ENCODE measurements around the gene CATSPER1. TPM values are rescaled to one million over a fixed set of nuclear protein-coding genes. Genes with fewer than 3 reads are reported as not detected.
A peak's percentile ranks its signal among the peaks of the same experiment; 100 is the strongest.

The CATSPER1 gene
- total and polyA plus RNA-seq, 2 of the 13 experiments (the other 11 are each of a cell fraction or from before 2014, with no cell fraction given), result 0.17 TPM; not detected in 1

GRCh38 chr11:66022401-66023185 lies 3.7 kb downstream of the CATSPER1 start (continued):
- TF ChIP-seq, protein P1, sequence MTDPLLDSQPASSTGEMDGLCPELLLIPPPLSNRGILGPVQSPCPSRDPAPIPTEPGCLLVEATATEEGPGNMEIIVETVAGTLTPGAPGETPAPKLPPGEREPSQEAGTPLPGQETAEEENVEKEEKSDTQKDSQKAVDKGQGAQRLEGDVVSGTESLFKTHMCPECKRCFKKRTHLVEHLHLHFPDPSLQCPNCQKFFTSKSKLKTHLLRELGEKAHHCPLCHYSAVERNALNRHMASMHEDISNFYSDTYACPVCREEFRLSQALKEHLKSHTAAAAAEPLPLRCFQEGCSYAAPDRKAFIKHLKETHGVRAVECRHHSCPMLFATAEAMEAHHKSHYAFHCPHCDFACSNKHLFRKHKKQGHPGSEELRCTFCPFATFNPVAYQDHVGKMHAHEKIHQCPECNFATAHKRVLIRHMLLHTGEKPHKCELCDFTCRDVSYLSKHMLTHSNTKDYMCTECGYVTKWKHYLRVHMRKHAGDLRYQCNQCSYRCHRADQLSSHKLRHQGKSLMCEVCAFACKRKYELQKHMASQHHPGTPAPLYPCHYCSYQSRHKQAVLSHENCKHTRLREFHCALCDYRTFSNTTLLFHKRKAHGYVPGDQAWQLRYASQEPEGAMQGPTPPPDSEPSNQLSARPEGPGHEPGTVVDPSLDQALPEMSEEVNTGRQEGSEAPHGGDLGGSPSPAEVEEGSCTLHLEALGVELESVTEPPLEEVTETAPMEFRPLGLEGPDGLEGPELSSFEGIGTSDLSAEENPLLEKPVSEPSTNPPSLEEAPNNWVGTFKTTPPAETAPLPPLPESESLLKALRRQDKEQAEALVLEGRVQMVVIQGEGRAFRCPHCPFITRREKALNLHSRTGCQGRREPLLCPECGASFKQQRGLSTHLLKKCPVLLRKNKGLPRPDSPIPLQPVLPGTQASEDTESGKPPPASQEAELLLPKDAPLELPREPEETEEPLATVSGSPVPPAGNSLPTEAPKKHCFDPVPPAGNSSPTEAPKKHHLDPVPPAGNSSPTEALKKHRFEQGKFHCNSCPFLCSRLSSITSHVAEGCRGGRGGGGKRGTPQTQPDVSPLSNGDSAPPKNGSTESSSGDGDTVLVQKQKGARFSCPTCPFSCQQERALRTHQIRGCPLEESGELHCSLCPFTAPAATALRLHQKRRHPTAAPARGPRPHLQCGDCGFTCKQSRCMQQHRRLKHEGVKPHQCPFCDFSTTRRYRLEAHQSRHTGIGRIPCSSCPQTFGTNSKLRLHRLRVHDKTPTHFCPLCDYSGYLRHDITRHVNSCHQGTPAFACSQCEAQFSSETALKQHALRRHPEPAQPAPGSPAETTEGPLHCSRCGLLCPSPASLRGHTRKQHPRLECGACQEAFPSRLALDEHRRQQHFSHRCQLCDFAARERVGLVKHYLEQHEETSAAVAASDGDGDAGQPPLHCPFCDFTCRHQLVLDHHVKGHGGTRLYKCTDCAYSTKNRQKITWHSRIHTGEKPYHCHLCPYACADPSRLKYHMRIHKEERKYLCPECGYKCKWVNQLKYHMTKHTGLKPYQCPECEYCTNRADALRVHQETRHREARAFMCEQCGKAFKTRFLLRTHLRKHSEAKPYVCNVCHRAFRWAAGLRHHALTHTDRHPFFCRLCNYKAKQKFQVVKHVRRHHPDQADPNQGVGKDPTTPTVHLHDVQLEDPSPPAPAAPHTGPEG (CRISPR knock-in tag; IDR thresholded peaks at IDR 0.05), result peak; percentile 99
- TF ChIP-seq NFAT5 (CRISPR knock-in tag; IDR thresholded peaks at IDR 0.05) (0 out of 2 replicates have a peak, but pooled peaks have one; percentile 25), CSRNP1 (CRISPR knock-in tag; IDR thresholded peaks at IDR 0.05) (no peak), MYC (CRISPR knock-in tag; IDR thresholded peaks at IDR 0.05; ENCODE audit: borderline replicate concordance) (peak; percentile 58; the same call in 1 of the 2 replicates)
- TF ChIP-seq, protein P2, sequence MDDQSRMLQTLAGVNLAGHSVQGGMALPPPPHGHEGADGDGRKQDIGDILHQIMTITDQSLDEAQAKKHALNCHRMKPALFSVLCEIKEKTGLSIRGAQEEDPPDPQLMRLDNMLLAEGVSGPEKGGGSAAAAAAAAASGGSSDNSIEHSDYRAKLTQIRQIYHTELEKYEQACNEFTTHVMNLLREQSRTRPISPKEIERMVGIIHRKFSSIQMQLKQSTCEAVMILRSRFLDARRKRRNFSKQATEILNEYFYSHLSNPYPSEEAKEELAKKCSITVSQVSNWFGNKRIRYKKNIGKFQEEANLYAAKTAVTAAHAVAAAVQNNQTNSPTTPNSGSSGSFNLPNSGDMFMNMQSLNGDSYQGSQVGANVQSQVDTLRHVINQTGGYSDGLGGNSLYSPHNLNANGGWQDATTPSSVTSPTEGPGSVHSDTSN (CRISPR knock-in tag; IDR thresholded peaks at IDR 0.05; ENCODE audit: borderline replicate concordance), result 0 out of 2 replicates have a peak, but pooled peaks have one; percentile 55
- TF ChIP-seq, protein P3, sequence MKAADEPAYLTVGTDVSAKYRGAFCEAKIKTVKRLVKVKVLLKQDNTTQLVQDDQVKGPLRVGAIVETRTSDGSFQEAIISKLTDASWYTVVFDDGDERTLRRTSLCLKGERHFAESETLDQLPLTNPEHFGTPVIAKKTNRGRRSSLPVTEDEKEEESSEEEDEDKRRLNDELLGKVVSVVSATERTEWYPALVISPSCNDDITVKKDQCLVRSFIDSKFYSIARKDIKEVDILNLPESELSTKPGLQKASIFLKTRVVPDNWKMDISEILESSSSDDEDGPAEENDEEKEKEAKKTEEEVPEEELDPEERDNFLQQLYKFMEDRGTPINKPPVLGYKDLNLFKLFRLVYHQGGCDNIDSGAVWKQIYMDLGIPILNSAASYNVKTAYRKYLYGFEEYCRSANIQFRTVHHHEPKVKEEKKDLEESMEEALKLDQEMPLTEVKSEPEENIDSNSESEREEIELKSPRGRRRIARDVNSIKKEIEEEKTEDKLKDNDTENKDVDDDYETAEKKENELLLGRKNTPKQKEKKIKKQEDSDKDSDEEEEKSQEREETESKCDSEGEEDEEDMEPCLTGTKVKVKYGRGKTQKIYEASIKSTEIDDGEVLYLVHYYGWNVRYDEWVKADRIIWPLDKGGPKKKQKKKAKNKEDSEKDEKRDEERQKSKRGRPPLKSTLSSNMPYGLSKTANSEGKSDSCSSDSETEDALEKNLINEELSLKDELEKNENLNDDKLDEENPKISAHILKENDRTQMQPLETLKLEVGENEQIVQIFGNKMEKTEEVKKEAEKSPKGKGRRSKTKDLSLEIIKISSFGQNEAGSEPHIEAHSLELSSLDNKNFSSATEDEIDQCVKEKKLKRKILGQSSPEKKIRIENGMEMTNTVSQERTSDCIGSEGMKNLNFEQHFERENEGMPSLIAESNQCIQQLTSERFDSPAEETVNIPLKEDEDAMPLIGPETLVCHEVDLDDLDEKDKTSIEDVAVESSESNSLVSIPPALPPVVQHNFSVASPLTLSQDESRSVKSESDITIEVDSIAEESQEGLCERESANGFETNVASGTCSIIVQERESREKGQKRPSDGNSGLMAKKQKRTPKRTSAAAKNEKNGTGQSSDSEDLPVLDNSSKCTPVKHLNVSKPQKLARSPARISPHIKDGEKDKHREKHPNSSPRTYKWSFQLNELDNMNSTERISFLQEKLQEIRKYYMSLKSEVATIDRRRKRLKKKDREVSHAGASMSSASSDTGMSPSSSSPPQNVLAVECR (CRISPR knock-in tag; IDR thresholded peaks at IDR 0.05; ENCODE audit: borderline replicate concordance), result peak; percentile 47; the same call in 1 of the 2 replicates
